ENCODE data around the gene PLVAP. TPM values are rescaled to one million over a fixed set of nuclear protein-coding genes. Genes with fewer than 3 reads are reported as not detected.

Gene PLVAP
- total and polyA plus RNA-seq, 2 experiments from 2014 or later = not detected

GRCh38 chr19:17323300-17323963, 53.7 kb downstream of the PLVAP start:
- peak overlapping the region; percentile 32; the same call in 1 of the 2 replicates for H3K4me3 ChIP-seq
- no peak for DNase-seq (ENCODE audit: low spot score)

More at GRCh38 chr19:17323300-17323963, 53.7 kb downstream of the PLVAP start:
- ATAC-seq = no peak
- no peak overlapping the region; the same call in 2 of the 3 replicates for H3K4me3 Mint-ChIP-seq
- Histone ChIP-seq H3K4me1 (ENCODE audit: insufficient read depth) (peaks cover 25% of the 10 kb centered on the region), H3K79me2 (replicated peaks; ENCODE audit: insufficient read depth) (no peaks in the 10 kb centered on the region), H3K9me2 (ENCODE audit: insufficient read depth) (no peaks in the 10 kb centered on the region), H3F3A (replicated peaks; ENCODE audit: low read depth) (peaks cover 33% of the 10 kb centered on the region), H3K27ac (ENCODE audit: low read depth) (0 out of 2 replicates have a peak overlapping the region, but pooled peaks have one; percentile 88), H3K27me3 (ENCODE audit: insufficient read depth) (no peaks in the 10 kb centered on the region), H3K36me3 (ENCODE audit: insufficient read depth) (peaks cover 5% of the 10 kb centered on the region; the same call in 1 of the 2 replicates), H4K20me1 (replicated peaks; ENCODE audit: insufficient read depth) (no peaks in the 10 kb centered on the region; the same call in 1 of the 2 replicates), H2AFZ (no peak overlapping the region), H3K4me2 (peak overlapping the region; percentile 51)
- peaks cover 20% of the 10 kb centered on the region for H3K4me1 Mint-ChIP-seq
- H3K36me3 Mint-ChIP-seq (ENCODE audit: low read depth) = peaks cover 32% of the 10 kb centered on the region
- no peaks in the 10 kb centered on the region; the same call in 2 of the 3 replicates for H3K9me3 Mint-ChIP-seq
- peaks cover 22% of the 10 kb centered on the region for H3K27me3 Mint-ChIP-seq (ENCODE audit: insufficient read depth, low read depth, poor library complexity)
- TF ChIP-seq STAT1 (IDR thresholded peaks at IDR 0.05; ENCODE audit: unreplicated experiment) (no peak), NANOG (IDR thresholded peaks at IDR 0.05; ENCODE audit: borderline replicate concordance) (no peak), CTCF (conservative IDR thresholded peaks at IDR 0.05; ENCODE audit: low read depth in 2 of 2) (no peak), JUNB (IDR thresholded peaks at IDR 0.05; ENCODE audit: unreplicated experiment) (no peak), ZNF462 (CRISPR knock-in tag; IDR thresholded peaks at IDR 0.05) (no peak), CREB1 (CRISPR knock-in tag; IDR thresholded peaks at IDR 0.05; ENCODE audit: low read depth) (no peak), ZNF114 (CRISPR knock-in tag; IDR thresholded peaks at IDR 0.05) (no peak), ETS1 (IDR thresholded peaks at IDR 0.05) (no peak), ZNF331 (CRISPR knock-in tag; IDR thresholded peaks at IDR 0.05; ENCODE audit: low read depth) (no peak), EZH2phosphoT487 (IDR thresholded peaks at IDR 0.05; ENCODE audit: unreplicated experiment) (no peak), EZH2 (IDR thresholded peaks at IDR 0.05; ENCODE audit: low read depth, unreplicated experiment) (no peak), POLR2AphosphoS5 (IDR thresholded peaks at IDR 0.05; ENCODE audit: low read depth) (no peak), REST (IDR thresholded peaks at IDR 0.05; ENCODE audit: unreplicated experiment) (no peak)
- no peak overlapping the region for H3K27ac Mint-ChIP-seq
